Lung (tissue), 12 donors: Measurements from ENCODE around the gene RFC2. TPM values are rescaled to one million over a fixed set of nuclear protein-coding genes. Genes with fewer than 3 reads are reported as not detected.

ENCODE experiments used
- ATAC-seq: fragments of 200-7000 bp; cut with Tn5 transposase; one replicate; pipeline ENCODE4 v1.9.1; 2020; ENCODE audit warnings: moderate number of reproducible peaks; ENCODE audit not compliant: insufficient read depth, low FRiP score
- DNase-seq, 3 donors: peaks; one replicate each; pipeline ENCODE4 v3.0.0-alpha.2; 2013 to 2017
- H3K27ac ChIP-seq, 2 donors: one replicate each; pipeline ENCODE4 v1.5.1; 2013; ENCODE audit warnings: mild to moderate bottlenecking in 2 of 2, moderate library complexity in 2 of 2, control low read depth in 1 of 2, inconsistent platforms in 1 of 2, low read depth in 1 of 2, low read length in 1 of 2
- H3K27me3 ChIP-seq, 3 donors: one replicate each; pipeline ENCODE4 v1.5.1; 2013; ENCODE audit warnings: low read length in 2 of 3; ENCODE audit not compliant: control insufficient read depth in 3 of 3, insufficient read depth in 3 of 3
- H3K36me3 ChIP-seq, 4 donors: one replicate each; pipeline ENCODE4 v1.5.1; 2013; ENCODE audit warnings: low read length in 4 of 4, mild to moderate bottlenecking in 1 of 4, moderate library complexity in 1 of 4; ENCODE audit not compliant: control insufficient read depth in 4 of 4, insufficient read depth in 4 of 4
- H3K4me1 ChIP-seq, 5 donors: one replicate each; pipeline ENCODE4 v1.5.1; 2013; ENCODE audit warnings: low read length in 5 of 5, mild to moderate bottlenecking in 2 of 5, moderate library complexity in 1 of 5; ENCODE audit not compliant: control insufficient read depth in 5 of 5, insufficient read depth in 5 of 5
- H3K4me3 ChIP-seq: one replicate; pipeline ENCODE4 v1.5.1; 2013; ENCODE audit warnings: mild to moderate bottlenecking, control low read depth, moderate library complexity
- H3K9ac ChIP-seq, 2 donors: one replicate each; pipeline ENCODE4 v1.5.1; 2013; ENCODE audit warnings: low read length in 2 of 2, control low read depth in 1 of 2; ENCODE audit not compliant: insufficient read depth in 1 of 2
- H3K9me3 ChIP-seq, 4 donors: one replicate each; pipeline ENCODE4 v1.5.1; 2013; ENCODE audit warnings: low read length in 3 of 4, mild to moderate bottlenecking in 1 of 4, moderate library complexity in 1 of 4; ENCODE audit not compliant: control insufficient read depth in 4 of 4, insufficient read depth in 3 of 4
- CTCF ChIP-seq: IDR thresholded peaks from 2 replicates; pipeline ENCODE4 v1.5.1; 2012; ENCODE audit warnings: mild to moderate bottlenecking; ENCODE audit errors: control extremely low read depth, extremely low read depth
- WGBS, 2 donors: extraction: QIAGEN DNeasy Blood & Tissue Kit; methylation state at CpG; one replicate each; pipeline ENCODE4 v1.1.7; 2013; 5-methylcytosine and 5-hydroxymethylcytosine counted together
- polyA plus RNA-seq, 2 donors: library from polyadenylated mRNA; stranded (reverse); fragments of 200-250 nt; gene quantifications; one replicate each; pipeline ENCODE4 v1.2.1, GENCODE V29; 2013
- total RNA-seq, 2 donors: library from RNA; depleted of rRNA in 1 of 2; stranded (reverse); fragments of >200 nt in 1 of 2; gene quantifications; one replicate each; pipeline ENCODE4 v1.2.1, GENCODE V29; 2014 to 2021
- donor health status: control.
- donor health status: control.
- donor health status: Bipolar disorder and iron deficiency.
- donor health status: healthy.
- donor health status: DM: yes; HTN: yes; CAD: no.

Gene RFC2
- total and polyA plus RNA-seq, 4 donors, result 14.5 to 23.8 (median 21.2) TPM

GRCh38 chr7:74286131-74286530 is 31.9 kb upstream of the RFC2 start:
- H3K9me3 ChIP-seq, result no peaks in the 10 kb centered on the region
- no peak overlapping the region for H3K27ac ChIP-seq
- no peaks in the 10 kb centered on the region for H3K36me3 ChIP-seq
- TF ChIP-seq CTCF, result no peak
- WGBS, 2 donors, result 87 to 96% methylated on average over 11 of the region's 11 CpGs
- no peak overlapping the region for H3K9ac ChIP-seq
- no peak overlapping the region for H3K4me3 ChIP-seq
- H3K4me1 ChIP-seq, result peaks cover 0 to 19% (median 6%) of the 10 kb centered on the region in 5 donors
- no peak for ATAC-seq
- DNase-seq, result no peak
- H3K27me3 ChIP-seq, result peaks cover 0 to 2% (median 0%) of the 10 kb centered on the region in 3 donors

- 38 to 46% methylated on average over 9 of the region's 9 CpGs for WGBS, 2 donors
- no peak for ATAC-seq
Measured at GRCh38 chr7:74284781-74285259, 30.6 kb upstream of the RFC2 start.

GRCh38 chr7:74283858-74284447 is 29.8 kb upstream of the RFC2 start:
- no peak for TF ChIP-seq CTCF
- ATAC-seq, result no peak
- Histone ChIP-seq H3K27ac (no peak overlapping the region), H3K9me3 (no peaks in the 10 kb centered on the region), H3K9ac (no peak overlapping the region), H3K36me3 (no peaks in the 10 kb centered on the region), H3K4me3 (no peak overlapping the region), H3K4me1 (peaks cover 0 to 15% (median 8%) of the 10 kb centered on the region in 5 donors), H3K27me3 (peaks cover 0 to 2% (median 0%) of the 10 kb centered on the region in 3 donors)
- no peak for DNase-seq
- WGBS, 2 donors, result 51 to 61% methylated on average over 9 of the region's 9 CpGs

More at GRCh38 chr7:74284781-74285259, 30.6 kb upstream of the RFC2 start:
- TF ChIP-seq CTCF, result no peak
- no peak overlapping the region for H3K4me3 ChIP-seq
- peaks cover 0 to 9% (median 8%) of the 10 kb centered on the region in 5 donors for H3K4me1 ChIP-seq
- no peak overlapping the region for H3K9ac ChIP-seq
- H3K27ac ChIP-seq, result no peak overlapping the region
- DNase-seq, result no peak
- no peaks in the 10 kb centered on the region for H3K9me3 ChIP-seq
- no peaks in the 10 kb centered on the region for H3K36me3 ChIP-seq
- H3K27me3 ChIP-seq, result peaks cover 0 to 2% (median 0%) of the 10 kb centered on the region in 3 donors
